HG03045 (cell line): ENCODE measurements around the gene DKK3.

ENCODE experiments used
- ATAC-seq: cut with Tn5 transposase; IDR thresholded peaks from one replicate; pipeline ENCODE4 v1.9.1; 2021; ENCODE audit warnings: mild to moderate bottlenecking, moderate library complexity; ENCODE audit not compliant: unreplicated experiment

The DKK3 gene

DNA sequence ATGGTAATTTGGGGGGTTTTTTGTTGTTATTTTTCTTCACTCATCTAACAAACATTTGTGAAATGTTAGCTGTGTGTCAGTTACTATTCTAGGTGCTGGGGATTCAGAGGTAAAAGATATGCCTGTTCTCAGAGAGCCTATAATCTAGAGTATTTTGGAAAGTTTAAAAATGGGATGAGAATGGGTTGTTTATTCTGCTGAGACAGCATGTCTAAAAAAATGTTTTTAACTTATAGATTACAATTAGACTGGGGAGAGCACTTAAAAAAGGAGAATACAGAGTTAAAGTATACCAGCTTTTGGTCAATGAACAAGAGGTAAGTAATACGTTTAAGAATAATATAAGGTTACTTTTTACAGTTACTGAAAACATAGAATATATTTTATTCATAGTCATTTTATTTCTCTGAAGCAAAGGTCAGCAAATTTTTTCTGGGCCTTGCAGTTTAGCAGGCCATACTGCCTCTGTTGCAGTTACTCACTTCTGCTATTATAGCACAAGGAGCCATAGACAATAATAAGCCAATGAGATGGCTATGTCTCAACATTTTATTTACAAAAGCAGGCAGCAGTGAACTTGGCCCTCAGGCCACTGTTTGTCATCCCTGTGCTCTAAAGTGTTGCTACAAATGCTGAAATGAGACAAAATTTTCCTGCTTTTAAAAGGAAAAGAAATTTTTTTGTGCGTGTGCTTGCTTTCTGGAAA lies 60.0 kb downstream of the DKK3 start:
- no peak for ATAC-seq

DNA sequence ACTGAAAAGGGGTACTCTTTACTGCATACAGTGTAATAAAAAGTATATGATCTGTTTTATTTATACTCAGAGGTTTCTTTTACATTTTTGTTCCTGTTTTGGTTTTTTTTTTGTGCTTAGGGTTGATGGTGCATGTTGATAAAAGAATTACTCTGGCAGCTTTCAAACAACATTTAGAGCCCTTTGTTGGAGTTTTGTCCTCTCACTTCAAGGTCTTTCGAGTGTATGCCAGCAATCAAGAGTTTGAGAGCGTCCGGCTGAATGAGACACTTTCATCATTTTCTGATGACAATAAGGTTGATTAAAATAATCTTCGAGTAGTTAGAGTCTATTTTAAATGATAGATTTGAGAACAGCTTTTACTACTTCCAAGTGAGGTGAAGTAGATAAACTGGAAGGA lies 60.6 kb downstream of the DKK3 start:
- no peak for ATAC-seq

DNA sequence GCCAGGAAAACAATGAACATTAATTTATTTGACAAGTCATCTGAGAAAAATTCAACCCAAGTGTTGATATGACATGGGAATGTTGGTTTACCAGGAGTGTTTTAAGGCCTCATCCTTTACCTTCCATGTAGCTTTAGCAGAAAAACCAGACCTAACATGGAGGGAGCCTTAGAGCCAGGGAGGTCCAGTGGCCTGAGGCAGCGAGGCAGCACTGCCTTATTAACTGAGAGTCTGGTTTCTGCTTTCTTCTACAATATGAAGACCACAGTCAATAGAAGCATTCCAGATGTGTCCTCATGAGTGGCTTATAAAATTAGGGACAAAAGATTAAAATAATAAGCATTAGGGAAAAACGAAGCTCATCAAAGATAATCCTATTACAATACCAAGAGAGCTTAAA lies 61.5 kb downstream of the DKK3 start:
- ATAC-seq: no peak

- ATAC-seq: no peak
Observed at GRCh38 chr11:11946180-11946579, 62.2 kb downstream of the DKK3 start.

DNA sequence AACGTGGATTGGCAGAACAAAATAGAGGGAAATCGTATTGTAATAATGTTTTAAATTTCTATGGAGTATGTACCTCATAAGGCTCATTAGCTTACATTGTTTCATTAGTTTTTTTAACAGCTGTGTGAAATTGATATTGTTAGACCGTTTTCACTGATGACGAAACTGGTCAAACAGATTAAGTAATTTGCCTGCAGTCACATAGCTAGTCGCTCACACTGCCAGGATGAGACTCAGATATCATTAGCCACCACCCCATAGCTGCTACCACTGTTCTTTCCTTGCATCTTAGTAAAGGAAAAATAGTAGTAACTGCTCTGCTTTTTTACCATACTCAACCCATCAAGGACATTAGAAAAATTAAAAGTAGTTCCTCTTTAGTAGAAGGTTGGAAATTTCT lies 64.0 kb downstream of the DKK3 start:
- no peak for ATAC-seq

DNA sequence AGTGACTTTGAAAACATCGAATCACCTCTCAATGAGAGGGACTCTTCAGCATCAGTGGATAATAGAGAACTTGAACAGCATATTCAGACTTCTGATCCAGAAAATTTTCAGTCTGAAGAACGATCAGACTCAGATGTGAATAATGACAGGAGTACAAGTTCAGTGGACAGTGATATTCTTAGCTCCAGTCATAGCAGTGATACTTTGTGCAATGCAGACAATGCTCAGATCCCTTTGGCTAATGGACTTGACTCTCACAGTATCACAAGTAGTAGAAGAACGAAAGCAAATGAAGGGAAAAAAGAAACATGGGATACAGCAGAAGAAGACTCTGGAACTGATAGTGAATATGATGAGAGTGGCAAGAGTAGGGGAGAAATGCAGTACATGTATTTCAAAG lies 65.8 kb downstream of the DKK3 start:
- ATAC-seq: no peak

- ATAC-seq: no peak
Observed at GRCh38 chr11:11940551-11940950, 67.9 kb downstream of the DKK3 start.

DNA sequence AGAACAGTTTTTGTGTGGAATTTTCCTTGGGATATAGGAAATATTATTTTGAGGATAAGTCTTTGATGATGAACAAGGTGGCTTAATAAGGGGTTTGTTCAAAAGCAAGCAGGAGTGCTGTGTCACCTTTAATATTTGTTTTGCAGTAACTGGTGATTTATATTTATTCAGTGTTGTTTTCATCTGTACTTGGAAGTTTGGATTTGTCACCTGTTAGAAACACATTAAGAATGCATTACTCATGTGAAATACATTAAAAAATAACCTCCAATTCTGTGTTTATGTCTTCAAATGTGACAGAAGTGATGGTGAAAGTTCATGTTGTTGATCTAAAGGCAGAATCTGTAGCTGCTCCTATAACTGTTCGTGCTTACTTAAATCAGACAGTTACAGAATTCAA lies 70.5 kb downstream of the DKK3 start:
- ATAC-seq: no peak

- ATAC-seq: no peak
Observed at GRCh38 chr11:11937433-11937832, 71.0 kb downstream of the DKK3 start.

GRCh38 chr11:11935536-11935935 lies 72.9 kb downstream of the DKK3 start:
- no peak for ATAC-seq

- no peak for ATAC-seq
Observed at GRCh38 chr11:11931461-11932055, 76.9 kb downstream of the DKK3 start.

DNA sequence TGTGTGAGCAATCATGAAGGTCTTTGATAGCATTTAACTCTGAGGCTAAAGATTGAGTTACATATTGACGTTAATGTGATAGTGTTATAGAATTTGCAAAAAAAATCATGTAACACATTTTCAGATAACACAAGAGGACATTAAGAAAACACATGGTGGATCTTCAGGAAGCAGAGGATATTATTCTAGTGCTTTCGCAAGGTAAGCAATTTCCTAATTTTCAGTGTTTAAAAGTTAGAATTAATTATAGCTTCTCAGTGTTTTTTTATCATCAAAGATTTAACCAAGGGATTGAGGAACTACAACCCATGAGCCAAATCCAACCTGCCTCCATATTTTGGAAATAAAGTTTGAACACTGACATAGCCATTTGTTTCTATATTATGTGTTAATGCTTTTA lies 78.5 kb downstream of the DKK3 start:
- no peak for ATAC-seq

DNA sequence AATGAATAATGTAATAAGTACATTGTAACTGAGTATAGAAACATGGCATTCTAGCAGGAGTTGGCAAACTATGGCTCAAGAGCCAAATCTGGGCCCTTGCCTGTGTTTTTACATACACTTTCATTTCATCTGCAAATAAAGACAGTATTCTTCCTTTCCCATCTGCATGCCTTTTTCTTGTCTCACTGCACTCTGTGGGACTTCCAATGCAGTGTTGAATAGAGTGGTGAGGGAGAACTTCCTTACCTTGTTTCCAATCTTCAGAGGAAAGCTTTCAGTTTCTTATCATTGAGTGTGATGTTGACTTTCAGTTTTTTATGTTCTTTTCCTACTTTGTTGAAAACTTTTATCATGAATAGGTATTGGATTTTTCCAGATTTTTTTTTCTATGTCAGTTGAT lies 84.6 kb downstream of the DKK3 start:
- no peak for ATAC-seq

DNA sequence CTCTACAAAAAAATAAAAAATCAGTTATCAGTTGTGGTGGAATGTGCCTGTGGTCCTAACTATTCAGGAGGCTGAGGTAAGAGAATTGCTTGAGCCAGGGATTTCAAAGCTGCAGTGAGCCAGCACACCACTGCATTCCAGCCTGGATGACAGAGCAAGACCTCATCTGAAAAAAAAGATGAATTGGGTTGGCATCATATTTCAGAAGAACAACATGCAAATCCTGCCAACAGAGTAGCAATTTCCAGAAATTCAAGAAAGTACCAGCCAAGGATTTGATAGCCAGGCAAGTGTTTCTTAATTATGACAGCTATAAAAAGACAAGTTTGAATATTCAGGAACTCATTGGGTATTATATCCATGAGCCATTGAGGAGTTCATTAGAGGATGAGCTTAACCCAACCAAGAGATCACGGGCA lies 91.4 kb downstream of the DKK3 start:
- ATAC-seq: no peak

DNA sequence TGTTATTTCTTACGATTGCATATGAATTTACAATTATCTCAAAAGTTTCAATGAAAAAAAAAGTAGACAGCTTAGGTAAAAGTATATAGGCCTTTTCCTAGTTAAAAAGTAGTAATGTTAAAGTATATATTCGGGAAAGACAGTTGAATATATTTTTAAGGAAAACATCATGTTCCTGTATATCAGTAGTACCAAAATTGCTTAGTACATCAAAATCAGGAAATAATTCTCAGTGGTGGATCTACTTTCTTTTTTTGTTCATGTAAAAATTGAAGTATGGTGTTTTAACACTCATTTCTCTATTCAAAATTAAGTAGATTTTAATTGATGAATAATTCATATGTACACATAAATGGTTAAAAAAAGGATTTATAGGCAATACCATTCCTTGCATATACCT lies 92.8 kb downstream of the DKK3 start:
- ATAC-seq: no peak

DNA sequence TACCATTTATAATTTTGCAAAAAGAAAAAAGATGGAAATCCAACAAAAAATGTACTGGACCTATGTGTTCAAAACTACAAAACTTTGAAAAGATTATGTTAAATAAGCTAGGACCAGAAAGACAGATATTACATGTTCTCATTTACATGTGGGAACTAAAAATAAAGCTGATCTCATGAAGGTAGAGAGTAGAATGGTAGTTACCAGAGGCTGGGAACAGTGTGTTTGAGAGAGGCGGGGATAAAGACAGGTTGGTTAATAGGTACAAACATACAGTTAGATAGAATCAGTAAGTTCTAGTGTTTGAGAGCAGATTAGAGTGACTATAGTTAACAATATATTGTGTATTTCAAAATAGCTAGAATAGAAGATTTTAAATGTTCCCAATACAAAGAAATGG lies 95.0 kb downstream of the DKK3 start:
- ATAC-seq: no peak
